Keratinocyte (primary cell): Measurements from ENCODE around the gene NRP1.

Experiments used
- CTCF ChIP-seq, 3 experiments: IDR thresholded peaks in 1 of 3; conservative IDR thresholded peaks in 1 of 3; optimal IDR thresholded peaks in 1 of 3; 2 replicates in 2 of 3; 3 replicates in 1 of 3; pipeline versions ENCODE3 to v1.5.1; 2011; ENCODE audit warnings: low read length in 3 of 3, mild to moderate bottlenecking in 3 of 3, moderate library complexity in 2 of 3, control low read depth in 1 of 3, inconsistent platforms in 1 of 3; ENCODE audit not compliant: insufficient read depth in 2 of 3; ENCODE audit errors: extremely low read depth in 1 of 3
- EZH2 ChIP-seq: IDR thresholded peaks from one replicate; pipeline ENCODE4 v1.6.1; 2012; ENCODE audit warnings: inconsistent platforms, mild to moderate bottlenecking, low read length, moderate library complexity

GRCh38 chr10:33335801-33336581 lies 1.5 kb upstream of the NRP1 start:
- TF ChIP-seq CTCF (optimal IDR thresholded peaks at IDR 0.05 in 1 of 3, IDR thresholded peaks at IDR 0.05 in 1 of 3, conservative IDR thresholded peaks at IDR 0.05 in 1 of 3; ENCODE audit: extremely low read depth in 1 of 3, insufficient read depth in 2 of 3, low read length in 3 of 3): no peak
- no peak for TF ChIP-seq EZH2
